GM12872 (cell line): Measurements from ENCODE around the gene FRMD4B.

ENCODE experiments used
- TF ChIP-seq, protein P1 (sequence below): IDR thresholded peaks from 3 replicates; pipeline ENCODE4 v1.5.1; 2011; ENCODE audit warnings: low read depth, mild to moderate bottlenecking, low read length, moderate library complexity; ENCODE audit not compliant: insufficient read depth

FRMD4B gene

GRCh38 chr3:69235882-69236281 is 150.0 kb downstream of the FRMD4B start:
- TF ChIP-seq, protein P1, sequence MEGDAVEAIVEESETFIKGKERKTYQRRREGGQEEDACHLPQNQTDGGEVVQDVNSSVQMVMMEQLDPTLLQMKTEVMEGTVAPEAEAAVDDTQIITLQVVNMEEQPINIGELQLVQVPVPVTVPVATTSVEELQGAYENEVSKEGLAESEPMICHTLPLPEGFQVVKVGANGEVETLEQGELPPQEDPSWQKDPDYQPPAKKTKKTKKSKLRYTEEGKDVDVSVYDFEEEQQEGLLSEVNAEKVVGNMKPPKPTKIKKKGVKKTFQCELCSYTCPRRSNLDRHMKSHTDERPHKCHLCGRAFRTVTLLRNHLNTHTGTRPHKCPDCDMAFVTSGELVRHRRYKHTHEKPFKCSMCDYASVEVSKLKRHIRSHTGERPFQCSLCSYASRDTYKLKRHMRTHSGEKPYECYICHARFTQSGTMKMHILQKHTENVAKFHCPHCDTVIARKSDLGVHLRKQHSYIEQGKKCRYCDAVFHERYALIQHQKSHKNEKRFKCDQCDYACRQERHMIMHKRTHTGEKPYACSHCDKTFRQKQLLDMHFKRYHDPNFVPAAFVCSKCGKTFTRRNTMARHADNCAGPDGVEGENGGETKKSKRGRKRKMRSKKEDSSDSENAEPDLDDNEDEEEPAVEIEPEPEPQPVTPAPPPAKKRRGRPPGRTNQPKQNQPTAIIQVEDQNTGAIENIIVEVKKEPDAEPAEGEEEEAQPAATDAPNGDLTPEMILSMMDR: no peak

DNA sequence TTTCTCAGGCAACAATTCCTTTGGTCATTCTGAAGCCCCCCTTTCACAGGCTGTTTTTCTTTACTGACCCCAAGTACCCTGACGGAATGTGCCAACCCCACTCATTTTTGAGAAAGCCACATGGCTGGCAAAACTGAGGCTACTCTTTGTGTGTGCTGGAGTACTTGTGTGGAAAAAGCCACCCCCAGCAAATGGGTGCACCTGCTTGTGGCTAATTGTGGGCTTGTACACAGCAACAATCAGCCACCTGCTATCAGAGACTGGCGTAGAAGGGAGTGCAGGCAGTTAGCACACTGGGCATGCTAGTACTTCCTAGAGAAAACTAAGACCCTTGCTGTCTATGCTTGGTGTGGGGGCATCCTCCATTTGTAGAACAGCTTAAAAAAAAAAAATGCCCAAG is 153.4 kb downstream of the FRMD4B start:
- TF ChIP-seq, protein P1: no peak

DNA sequence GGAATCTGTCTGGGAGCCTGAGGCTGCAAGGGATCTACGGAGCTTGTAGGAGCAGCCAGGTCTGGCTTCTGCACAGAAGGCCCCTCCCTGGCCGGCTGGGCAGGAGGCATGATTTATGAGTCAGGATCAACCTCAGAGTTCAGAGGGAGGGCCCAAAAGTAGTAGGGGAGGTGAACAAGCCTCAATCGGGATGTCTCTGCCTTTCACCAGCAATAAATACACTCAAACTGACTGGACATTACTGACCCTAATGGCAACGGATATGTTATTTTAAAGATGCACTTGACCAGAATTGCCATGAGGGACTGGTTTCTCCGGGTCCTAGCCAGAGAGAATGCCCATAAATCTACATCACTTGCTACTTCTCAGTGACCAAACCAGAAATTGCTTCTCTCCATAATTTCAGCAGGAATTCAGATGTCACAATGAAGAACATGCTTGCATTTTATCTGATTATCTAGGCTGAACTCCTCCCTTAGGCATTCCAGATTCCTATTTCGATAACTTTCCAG is 153.9 kb downstream of the FRMD4B start:
- TF ChIP-seq, protein P1: no peak

- TF ChIP-seq, protein P1: no peak
Observed at GRCh38 chr3:69226071-69226470, 159.8 kb downstream of the FRMD4B start.

DNA sequence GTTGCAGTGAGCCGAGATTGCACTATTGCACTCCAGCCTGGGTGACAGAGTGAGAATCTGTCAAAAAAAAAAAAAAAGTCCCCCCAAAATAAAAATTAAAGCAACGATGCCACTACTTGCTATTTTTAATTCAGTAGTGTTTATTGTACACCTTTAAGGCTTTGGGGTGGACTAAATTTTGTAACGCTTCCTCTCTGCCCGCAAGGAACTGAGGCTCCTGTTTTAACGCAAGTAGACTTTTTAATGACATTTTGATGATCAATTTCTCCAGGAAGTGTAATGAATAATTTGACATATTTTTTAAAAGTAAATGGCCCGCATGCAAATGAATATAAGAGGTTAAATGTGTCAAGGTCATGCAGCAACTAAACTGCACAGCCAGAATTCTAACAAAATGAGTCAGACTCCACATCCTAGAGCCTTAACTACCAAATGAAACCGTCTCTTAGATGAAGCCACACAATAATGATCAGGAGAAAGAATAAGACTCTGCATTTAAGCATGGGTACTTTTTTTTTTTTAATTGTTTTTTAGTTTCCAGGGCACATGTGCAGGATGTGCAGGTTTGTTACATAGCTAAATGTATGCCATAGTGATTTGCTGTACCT is 166.7 kb downstream of the FRMD4B start:
- TF ChIP-seq, protein P1: no peak

DNA sequence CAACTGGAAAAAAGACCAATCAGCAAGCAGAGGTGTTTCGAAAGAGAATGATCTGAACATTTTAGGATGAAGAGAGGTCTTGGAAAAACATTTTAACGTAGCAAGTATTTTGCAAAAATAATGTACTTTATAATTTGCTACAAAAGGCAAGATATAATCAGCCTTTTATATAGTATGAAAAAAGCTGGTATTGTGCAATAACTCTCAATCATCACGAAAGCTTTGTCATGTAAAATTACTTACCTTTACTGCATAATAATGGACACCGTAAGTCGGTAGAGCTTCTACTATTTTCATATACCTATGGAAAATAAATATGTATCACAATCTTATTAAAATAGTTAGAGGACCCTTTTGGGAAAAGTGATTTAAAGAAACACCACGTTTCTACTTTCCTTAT is 167.8 kb downstream of the FRMD4B start:
- TF ChIP-seq, protein P1: no peak

DNA sequence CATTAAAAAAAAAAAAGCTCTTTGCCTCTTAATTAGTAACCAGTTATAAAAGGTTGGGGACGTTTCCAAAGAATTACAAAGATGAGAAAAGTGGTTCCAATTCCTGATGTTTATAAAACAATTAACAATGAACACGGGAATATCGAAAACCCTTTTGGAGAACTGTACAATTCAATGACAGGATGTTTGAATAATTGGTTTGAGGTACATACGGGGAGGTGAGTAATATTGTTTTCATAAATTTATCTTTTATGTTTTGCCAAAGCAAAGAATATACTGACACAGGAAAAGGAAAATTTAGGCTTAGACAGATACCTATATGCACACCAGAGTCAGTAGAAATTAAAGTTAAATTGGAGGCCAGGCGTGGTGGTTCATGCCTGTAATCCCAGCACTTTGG is 168.9 kb downstream of the FRMD4B start:
- TF ChIP-seq, protein P1: no peak

- TF ChIP-seq, protein P1: no peak
Observed at GRCh38 chr3:69214241-69214640, 171.6 kb downstream of the FRMD4B start.
